HG03025 (cell line): ENCODE data around the gene EEF1G.

Experiments
- ATAC-seq: cut with Tn5 transposase; IDR thresholded peaks from one replicate; pipeline ENCODE4 v1.9.1; 2021; ENCODE audit warnings: mild to moderate bottlenecking, moderate library complexity; ENCODE audit not compliant: unreplicated experiment, low FRiP score

EEF1G gene

GRCh38 chr11:62542750-62543567 lies 30.7 kb downstream of the EEF1G start:
- ATAC-seq, result no peak

DNA sequence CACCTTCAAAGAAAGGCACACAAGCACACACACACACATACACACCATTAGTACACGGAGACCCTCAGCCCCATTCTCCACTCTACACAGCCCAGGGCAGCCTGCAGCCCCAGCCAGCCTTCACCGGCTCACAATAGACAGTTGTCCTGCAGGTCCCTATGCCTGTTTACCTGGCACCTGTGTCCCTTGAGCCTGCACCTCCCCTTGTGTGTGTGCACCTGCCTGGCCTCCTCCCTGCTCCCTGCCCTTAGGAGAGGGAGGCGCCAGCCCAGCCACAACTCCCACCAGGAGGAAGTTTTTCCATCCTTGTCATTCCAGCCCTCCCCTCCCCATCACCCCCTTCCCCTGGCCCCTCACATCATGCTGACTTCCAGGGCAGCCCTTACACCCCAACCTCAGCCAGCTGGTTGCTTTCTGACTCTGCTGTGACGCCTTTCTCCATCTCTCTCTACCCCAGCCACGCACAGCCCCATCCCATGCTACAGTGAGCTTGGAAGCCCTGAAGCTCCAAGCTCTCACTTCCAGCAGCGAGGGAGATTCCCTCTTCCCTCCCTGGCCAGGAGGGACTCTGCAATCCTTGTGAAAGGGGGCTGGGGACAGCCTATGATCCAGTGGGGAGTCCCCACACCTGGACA lies 31.5 kb downstream of the EEF1G start:
- ATAC-seq, result no peak

GRCh38 chr11:62540804-62541701 lies 32.6 kb downstream of the EEF1G start:
- ATAC-seq, result no peak

DNA sequence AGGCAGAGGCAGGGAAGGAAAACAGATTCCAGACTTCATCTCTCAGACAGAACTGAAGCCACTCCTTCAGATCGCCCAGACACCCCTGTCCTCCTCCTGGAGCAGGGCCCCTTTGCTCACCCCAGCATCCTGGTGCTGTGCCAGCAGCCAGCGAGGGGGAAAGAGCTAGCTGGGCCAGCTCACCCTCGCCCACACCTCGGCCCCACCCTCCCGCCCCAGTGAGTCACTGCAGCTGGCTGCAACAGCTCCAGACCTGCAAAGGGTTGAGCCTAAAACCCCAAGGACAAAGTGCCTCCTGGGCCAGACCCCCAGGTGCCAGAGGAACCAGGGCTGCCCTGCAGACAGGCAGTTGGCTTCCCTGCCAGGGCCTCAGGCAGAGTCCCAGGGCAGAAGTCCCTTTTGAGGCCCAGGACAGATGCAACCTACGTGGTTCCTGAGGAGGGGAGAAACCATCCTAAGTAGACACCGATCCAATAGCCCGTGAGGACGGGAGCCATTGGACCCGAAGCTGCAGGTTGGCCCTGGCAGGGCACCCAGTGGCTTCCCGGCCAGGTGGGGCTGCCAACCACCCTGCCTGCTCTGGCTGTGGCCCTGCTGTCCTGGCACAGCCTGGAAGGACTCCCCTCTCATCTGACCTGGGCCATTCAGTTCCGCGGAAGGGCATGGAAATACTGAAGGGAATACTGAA lies 34.3 kb downstream of the EEF1G start:
- ATAC-seq, result no peak

GRCh38 chr11:62538470-62539237 lies 35.0 kb downstream of the EEF1G start:
- ATAC-seq, result no peak

GRCh38 chr11:62536301-62536957 lies 37.3 kb downstream of the EEF1G start:
- ATAC-seq, result no peak

GRCh38 chr11:62535802-62536201 lies 37.9 kb downstream of the EEF1G start:
- ATAC-seq, result no peak

DNA sequence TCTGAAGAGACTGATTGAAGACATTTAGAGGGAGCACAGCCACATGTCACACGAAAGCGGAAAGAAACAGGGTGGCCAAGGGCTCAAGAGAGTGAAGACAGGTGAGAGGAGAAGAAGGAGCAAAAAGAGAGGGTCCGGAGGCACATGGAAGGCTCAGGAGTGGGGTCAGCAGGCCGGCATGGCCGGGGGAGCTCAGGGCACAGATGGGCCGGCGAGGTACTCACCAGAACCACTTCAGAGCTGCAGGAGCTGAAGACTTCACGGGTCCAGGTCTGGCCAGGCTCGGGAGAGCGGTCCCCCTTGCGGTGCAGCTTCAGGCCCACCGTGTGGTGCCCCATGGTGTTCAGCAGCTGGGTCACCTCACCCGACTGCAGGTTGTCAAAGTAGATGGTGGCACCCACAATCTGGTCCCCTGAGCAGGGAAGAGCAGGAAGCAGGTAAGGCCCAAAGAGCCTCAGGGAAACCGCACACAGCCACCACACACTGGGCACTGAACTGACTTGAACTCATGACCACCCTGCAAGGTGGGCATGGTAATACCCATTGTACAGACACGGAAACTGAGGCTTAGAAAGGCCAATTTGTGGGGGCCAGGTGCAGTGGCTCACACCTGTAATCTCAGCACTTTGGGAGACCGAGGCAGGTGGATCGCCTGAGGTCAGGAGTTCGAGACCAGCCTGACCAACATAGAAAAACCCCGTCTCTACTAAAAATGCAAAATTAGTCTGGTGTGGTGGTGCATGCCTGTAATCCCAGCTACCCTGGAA lies 38.7 kb downstream of the EEF1G start:
- no peak for ATAC-seq

DNA sequence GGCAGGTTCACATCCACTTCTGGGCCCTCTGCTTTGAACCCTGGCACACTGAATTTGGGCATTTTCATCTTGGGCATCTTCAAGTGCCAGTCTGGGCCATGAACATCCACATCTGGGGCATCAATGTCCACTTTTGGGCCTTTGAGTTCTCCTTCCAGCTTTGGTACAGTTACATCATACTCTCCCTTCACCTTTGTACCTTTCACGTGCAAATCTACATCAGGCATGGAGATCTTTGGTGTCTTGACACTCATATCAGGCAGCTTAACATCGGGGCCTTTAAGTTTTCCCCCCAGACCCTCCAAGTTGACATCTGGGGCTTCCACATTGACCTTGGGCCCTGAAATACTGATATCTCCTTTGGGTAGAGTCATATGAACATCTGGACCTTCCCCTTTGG lies 41.6 kb downstream of the EEF1G start:
- no peak for ATAC-seq

DNA sequence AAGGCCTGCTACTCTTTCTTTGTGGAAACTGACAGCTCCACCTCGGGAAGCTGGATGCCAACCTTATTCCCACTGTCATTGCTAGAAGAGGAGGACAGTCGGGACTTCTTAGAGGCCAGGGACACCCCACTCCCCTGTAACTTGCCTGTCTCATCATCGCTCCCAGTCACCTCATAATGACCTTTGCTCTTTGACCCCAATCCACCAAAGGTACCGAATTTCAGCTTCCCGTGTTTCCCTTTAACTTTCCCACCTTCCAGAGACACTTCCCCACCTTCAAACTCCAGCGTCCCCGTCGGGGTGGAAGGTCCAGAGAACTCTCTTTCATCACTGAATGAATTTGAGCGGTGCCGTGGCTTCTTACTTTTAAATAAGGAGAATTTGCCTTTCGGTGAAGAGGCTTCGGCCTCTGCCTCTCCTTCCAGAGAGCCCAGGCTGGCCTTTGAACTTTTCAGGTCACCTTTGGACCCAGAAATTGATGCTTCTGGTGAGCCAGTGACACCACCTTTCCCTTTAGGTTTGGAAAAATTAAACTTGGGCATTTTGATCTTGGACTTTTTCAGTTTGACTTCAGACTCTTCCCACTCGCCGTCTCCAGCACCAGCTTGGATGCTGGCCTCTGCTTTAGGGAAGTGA lies 56.8 kb downstream of the EEF1G start:
- no peak for ATAC-seq

- no peak for ATAC-seq
Observed at GRCh38 chr11:62514151-62514550, 59.5 kb downstream of the EEF1G start.

DNA sequence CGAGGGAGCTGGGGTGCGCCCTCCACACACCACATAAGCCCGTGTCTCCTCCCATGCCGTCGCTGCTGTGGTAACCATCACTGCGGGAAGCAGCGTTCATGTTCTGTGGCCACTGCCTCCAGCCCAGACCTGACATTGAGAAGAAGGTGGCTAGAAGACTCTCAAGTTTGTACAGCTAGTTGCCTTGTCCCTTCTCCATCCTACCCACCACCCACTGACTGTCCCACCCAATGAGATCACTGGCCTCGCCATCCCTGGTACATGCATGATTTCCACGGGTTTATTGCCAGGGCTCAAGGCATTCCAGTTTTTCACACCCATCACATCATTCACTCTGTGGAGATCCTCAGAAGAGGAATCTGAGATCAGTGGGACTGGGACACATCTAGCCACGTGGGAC lies 60.1 kb downstream of the EEF1G start:
- no peak for ATAC-seq

DNA sequence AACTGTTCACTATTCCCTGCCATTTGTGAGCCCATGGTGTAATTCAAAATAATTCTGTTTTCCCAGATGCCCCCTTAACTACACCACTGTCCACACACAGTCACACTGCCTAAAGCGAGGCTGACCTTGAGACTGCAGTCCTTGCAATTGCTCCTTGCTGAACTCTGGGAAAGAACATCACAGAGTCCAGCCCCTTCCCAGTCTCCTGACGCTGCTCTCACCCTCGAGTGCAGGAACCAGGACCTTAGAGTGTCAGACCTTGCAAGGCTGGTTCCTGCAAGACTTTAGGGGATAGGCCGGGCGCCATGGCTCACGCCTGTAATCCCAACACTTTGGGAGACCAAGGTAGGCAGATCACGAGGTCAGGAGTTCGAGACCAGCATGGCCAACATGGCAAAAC lies 60.7 kb downstream of the EEF1G start:
- no peak for ATAC-seq
